Right ventricle myocardium inferior (tissue), 1 donor: Measurements from ENCODE around the gene ACLY. TPM values are rescaled to one million over a fixed set of nuclear protein-coding genes. Genes with fewer than 3 reads are reported as not detected.
"Not testable (repeated sequence)": the region's sequence is repeated elsewhere in the genome, so short reads cannot be mapped to it uniquely, and the experiment has no call there.

Experiments
- ATAC-seq: fragments of 200-7000 bp; cut with Tn5 transposase; one replicate; pipeline ENCODE4 v1.9.1; 2020; ENCODE audit warnings: mild to moderate bottlenecking, moderate library complexity
- DNase-seq: peaks from one replicate; pipeline ENCODE4 v3.0.0; 2021; ENCODE audit errors: missing footprints
- intact Hi-C: fragments of 100-400 bp; cut with DNase I; formaldehyde crosslinking; loops from one replicate; pipeline ENCODE4 v1.11.0; 2022
- total RNA-seq: library from RNA; stranded (reverse); fragmentation: NEBNext Ultra II Directional; extraction: Animal tissue kit (Norgen Biotek cat#: 25700); gene quantifications from one replicate; pipeline ENCODE4 v1.2.1, GENCODE V29; 2021
- donor health status: DM: no; HTN: yes; CAD: no; lungs with severe emphysema.

ACLY gene
- total RNA-seq, 1 donor from 2014 or later: 32.3 TPM

GRCh38 chr17:41851382-41851781 lies 67.4 kb downstream of the ACLY start:
- ATAC-seq, DNase-seq, intact Hi-C loops: not testable (repeated sequence)

DNA sequence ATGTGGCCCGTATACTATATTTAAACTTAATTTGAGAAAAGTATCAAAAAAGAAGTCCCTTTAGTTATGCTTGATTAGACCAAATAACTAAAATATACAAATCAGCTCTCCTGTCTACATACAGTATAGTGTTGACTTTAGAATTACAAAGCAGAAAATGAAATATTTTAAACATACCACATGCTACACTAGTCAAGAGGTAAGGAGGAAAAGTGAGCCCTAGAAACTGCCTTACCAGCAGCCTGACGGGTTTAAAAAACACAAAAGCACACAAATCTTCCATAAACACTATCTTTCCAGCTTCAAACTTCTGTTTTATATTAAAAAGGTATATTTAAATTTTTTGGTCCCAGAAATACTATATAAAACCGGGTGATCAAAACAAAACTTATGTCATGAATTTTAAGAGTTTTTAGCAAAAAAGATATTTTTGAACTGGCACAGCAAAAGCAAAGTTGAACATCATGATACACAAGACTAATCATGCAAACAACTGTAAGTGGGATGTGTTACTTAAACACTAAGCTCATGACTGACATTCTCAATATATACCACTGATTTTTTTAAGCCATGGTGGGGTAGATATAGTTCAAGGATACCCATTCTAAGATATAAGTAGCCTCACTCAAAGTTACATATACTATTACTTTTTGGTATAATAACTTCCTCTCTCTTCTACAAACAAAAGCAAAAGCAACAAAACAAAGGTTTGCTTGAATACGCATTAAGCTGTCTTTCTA lies 69.3 kb downstream of the ACLY start:
- DNase-seq (no peak), ATAC-seq (no peak)
- intact Hi-C loops: no loop called here

GRCh38 chr17:41848788-41849187 lies 70.0 kb downstream of the ACLY start:
- DNase-seq (no peak), ATAC-seq (no peak)
- intact Hi-C loops: no loop called here

- DNase-seq: no peak
- intact Hi-C loops: no loop called here
- no peak for ATAC-seq
These were observed 73.8 kb downstream of the ACLY start for GRCh38 chr17:41844971-41845370.

GRCh38 chr17:41840781-41841180 lies 78.0 kb downstream of the ACLY start:
- not testable (repeated sequence) for DNase-seq

DNA sequence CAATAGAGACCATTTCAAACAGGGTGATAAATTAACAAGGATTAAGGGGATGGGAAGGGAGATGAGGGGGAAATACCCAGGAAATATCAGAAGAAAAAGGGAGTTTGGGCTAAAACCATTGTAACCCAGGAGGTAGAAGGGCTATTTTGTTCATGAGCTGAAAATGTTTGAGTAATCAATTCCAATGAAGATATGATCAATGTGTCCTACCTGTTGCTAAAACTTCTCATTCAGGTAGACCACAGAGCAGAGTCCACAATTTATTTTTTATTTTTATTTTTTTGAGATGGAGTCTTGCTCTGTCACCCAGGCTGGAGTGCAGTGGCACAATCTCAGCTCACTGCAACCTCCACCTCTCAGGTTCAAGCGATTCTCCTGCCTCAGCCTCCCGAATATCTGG lies 79.3 kb downstream of the ACLY start:
- DNase-seq, intact Hi-C loops: not testable (repeated sequence)

More at GRCh38 chr17:41840781-41841180, 78.0 kb downstream of the ACLY start:
- ATAC-seq, intact Hi-C loops: not testable (repeated sequence)

DNA sequence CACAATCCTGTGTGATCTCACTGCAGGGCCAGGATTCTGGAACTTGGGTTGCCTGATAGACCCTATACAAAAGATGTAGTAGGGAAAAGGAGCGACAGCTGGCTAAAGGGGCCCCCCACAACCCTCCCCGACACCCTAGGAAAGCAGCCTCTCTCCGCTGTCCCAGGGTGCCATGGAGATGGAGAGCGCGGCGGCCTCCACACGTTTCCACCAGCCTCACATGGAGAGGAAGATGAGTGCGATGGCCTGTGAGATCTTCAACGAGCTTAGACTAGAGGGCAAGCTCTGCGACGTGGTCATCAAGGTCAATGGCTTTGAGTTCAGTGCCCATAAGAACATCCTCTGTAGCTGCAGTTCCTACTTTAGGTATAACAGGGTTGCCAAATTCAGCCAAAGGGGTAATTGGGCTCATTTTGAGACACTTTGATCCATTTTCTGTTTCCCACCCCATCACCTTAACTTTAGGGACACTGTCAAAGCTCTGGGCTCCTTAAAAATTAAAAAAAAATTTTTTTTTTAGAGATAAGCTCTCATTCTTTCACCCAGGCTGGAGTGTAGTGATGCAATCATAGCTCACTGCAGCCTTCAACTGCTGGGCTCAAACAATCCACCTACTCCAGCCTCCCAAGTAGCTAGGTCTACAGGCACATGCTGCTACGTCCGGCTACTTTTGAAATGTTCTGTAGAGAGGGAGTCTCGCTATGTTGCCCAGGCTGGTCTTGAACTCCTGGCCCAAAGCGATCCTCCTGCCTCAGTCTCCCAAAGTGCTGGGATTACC lies 80.8 kb downstream of the ACLY start, which contains the start of gene KLHL10:
Gene KLHL10 (plus strand): TSS at position 65 of the 778 bp plus-strand sequence. CDS start 108 bp downstream, at position 173.
- DNase-seq: no peak
- ATAC-seq: no peak
- intact Hi-C loops: no loop called here

More for the DNA sequence above, 79.3 kb downstream of the ACLY start:
- not testable (repeated sequence) for ATAC-seq

DNA sequence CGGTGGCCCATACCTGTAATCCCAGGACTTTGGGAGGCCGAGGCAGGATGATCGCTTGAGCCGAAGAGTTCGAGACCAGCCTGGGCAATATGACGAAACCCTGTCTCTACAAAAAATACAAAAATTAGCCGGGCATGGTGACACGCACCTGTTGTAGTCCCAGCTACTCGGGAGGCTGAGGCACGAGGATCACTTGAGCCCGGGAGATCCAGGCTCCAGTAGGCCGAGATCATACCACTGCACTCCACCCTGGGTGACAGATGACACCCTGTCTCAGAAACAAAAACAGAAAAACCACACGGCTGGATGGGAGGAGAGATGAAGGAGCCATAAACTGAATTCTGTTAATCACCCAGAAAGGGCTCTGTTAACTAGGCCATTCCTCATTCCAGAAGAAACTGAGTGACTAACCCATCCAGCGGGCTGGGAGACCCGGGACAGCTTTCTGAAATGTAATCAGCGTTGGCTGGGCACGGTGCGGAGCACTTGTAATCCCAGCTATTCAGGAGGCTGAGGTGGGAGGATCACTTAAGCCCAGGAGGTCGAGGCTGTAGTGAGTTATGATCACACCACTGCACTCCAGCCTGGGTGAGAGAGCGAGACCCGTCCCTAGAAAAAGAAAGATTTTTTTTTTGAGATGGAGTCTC lies 82.1 kb downstream of the ACLY start:
- no peak for ATAC-seq
- intact Hi-C loops: no loop called here
- no peak for DNase-seq

GRCh38 chr17:41835800-41836549 lies 82.8 kb downstream of the ACLY start, which contains the start of gene NT5C3B:
Gene NT5C3B (minus strand): TSS chr17:41836232. CDS start chr17:41836193, 39 bp downstream.
- peak; percentile 94 for ATAC-seq
- intact Hi-C loops: no loop called here
- DNase-seq: peak; percentile 82

GRCh38 chr17:41835214-41835799 lies 83.4 kb downstream of the ACLY start:
- peak; percentile 58 for ATAC-seq

GRCh38 chr17:41829961-41830360 lies 88.8 kb downstream of the ACLY start:
- intact Hi-C loops, ATAC-seq, DNase-seq: not testable (repeated sequence)

More at GRCh38 chr17:41835214-41835799, 83.4 kb downstream of the ACLY start:
- intact Hi-C loops: no loop called here
- no peak for DNase-seq

- DNase-seq (no peak), ATAC-seq (no peak)
- intact Hi-C loops: no loop called here
These were observed 93.4 kb downstream of the ACLY start for GRCh38 chr17:41825175-41825845.

DNA sequence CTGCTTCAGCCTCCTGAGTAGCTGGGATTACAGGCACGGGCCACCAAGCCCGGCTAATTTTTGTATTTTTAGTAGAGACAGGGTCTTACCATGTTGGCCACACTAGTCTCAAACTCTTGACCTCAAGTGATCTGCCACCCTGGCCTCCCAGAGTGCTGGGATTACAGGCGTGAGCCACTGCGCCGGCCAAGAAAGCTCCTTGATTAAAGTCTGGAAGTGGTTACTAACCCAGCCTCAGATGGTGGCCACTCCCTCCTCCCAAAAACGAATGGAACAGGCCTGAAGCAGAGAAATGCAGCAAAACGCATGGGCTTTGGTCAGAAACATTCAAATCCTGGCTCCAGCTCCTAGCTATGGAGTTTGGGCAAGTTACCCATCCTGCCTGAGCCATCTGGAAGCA lies 94.7 kb downstream of the ACLY start:
- DNase-seq (no peak), ATAC-seq (no peak)
- intact Hi-C loops: no loop called here

DNA sequence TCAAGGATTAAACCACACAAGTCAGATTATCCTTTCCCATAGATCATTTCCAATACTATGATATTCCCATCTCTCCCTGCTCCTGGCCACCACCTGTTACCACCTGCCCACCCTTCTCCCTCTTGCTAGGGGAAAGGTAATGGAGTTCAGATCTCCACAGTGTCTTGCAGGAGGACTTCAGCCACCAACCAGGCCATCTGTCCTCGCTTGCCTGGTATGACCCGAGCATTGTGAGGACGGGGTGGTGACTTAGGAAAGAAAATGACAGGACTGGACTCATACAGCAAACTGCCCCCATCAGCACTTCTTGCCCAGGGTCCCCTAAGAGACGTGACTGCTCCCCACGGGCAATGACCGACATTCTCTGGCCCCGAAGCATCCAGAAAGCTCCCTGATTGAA lies 95.2 kb downstream of the ACLY start:
- intact Hi-C loops: no loop called here
- ATAC-seq (no peak), DNase-seq (no peak)

- ATAC-seq: no peak
- intact Hi-C loops: no loop called here
- DNase-seq: no peak
These were observed 95.6 kb downstream of the ACLY start for GRCh38 chr17:41823141-41823524.

GRCh38 chr17:41822216-41823140 lies 96.3 kb downstream of the ACLY start:
- intact Hi-C loops: no loop called here
- ATAC-seq: no peak

DNA sequence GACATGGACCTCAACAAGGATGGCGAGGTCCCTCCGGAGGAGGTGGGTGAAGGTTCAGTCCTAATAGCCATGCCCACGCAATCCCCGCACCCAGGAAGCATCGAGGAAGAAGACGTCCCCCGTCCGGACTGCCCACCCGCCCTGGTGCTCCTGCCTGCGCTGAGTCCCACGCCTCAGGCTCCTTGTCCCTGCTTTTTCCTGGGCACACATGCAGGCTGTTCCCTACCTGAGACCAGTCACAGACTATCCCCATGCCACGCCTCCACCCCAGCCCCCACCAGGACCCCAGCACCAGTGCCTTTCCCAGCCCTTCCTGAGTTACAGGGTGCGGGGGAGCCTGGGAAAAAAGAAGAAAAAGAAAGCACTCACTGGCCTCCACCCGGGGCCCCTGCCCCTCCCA lies 97.0 kb downstream of the ACLY start:
- intact Hi-C loops: no loop called here
- ATAC-seq: no peak
- DNase-seq: no peak

More at GRCh38 chr17:41822216-41823140, 96.3 kb downstream of the ACLY start:
- no peak for DNase-seq
